ENCODE data around the gene GIGYF2.

DNA sequence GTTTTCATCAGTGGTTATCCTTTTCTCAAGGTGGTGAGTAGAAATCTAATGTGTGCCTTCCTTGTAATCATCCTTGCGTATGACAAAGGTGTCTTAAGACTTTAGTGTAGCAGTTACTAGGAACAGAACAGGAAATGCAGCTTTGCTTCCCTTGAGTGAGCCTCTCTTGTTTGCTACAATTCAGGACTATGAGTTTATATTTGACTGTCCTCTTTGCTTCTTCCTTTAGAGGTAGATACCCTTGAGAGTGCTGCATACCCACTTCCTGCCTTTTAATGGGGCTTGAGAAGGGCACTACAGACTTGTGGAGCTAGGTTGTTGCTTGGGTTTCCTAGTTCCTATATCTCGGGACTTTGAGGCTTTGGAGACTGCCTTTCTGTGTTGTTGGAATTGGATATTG lies 75.4 kb downstream of the GIGYF2 start:
- no peak for TF ChIP-seq EZH2 (IDR thresholded peaks at IDR 0.05; ENCODE audit: borderline replicate concordance, low read length)
- TF ChIP-seq CTCF (conservative IDR thresholded peaks at IDR 0.05 in 1 of 2, IDR thresholded peaks at IDR 0.05 in 1 of 2; ENCODE audit: extremely low read depth in 1 of 2, insufficient read depth in 1 of 2, low read depth in 1 of 2, low read length in 2 of 2): no peak
